ENCODE measurements around the gene AIFM1.

DNA sequence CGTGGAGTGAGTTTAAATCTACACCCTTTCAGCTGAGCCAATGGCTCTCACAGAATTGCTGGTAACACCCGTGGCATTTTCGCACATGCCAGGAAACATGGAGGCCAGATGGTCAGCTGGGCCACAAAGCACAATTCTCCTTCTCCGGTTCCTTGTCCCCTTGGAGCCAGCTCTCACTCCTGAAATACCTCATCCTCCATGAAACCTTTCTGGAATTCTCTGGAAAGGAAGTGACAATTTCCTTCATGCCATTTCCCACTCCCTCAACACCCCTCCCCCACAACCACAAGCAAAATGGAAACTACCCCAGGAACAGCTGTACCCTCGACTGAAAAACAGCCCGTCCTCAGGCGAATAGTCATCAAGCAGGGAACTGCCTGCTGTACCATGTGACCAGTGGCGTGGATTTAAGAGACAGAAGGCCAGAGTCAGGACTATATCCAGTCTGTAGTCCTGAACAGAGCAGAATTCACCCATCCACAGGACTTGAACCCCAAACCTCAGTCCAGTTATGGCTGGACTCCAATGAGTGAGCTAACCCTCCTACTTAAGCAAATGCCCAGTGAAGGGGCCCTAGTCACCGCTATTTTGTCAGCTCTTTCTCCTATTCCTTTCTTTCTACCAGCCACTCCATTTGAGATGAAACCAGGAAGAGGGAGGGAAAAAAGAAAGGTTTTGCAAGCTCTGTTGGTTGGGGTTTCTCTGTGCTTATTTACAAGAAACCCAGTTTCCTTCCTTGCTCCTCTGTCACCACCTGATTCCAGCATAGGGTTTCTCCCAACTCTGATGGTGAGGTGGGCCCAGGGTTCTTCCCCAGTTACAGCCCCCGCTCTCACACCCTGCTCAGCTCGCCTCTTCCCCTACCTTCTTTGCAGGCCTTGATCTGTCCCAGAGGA is 79.8 kb downstream of the AIFM1 start:
- TF ChIP-seq REST (IDR thresholded peaks at IDR 0.05; ENCODE audit: insufficient read depth in 1 of 2, low read depth in 2 of 2, low read length in 2 of 2) (no peak), POLR2AphosphoS5 (IDR thresholded peaks at IDR 0.05; ENCODE audit: low read depth, low read length) (no peak), TAF1 (IDR thresholded peaks at IDR 0.05; ENCODE audit: borderline replicate concordance, insufficient read depth, low read length) (no peak), SIN3A (IDR thresholded peaks at IDR 0.05; ENCODE audit: borderline replicate concordance, insufficient read depth, low read length) (no peak), FOXP2 (optimal IDR thresholded peaks at IDR 0.05; ENCODE audit: borderline replicate concordance, extremely low read depth, extremely low read length, insufficient read depth) (no peak)

Data from PFSK-1 (cell line).